ENCODE results near the gene RAMP1.
"Not testable (repeated sequence)": the region's sequence is repeated elsewhere in the genome, so short reads cannot be mapped to it uniquely, and the experiment has no call there.

RAMP1 gene

DNA sequence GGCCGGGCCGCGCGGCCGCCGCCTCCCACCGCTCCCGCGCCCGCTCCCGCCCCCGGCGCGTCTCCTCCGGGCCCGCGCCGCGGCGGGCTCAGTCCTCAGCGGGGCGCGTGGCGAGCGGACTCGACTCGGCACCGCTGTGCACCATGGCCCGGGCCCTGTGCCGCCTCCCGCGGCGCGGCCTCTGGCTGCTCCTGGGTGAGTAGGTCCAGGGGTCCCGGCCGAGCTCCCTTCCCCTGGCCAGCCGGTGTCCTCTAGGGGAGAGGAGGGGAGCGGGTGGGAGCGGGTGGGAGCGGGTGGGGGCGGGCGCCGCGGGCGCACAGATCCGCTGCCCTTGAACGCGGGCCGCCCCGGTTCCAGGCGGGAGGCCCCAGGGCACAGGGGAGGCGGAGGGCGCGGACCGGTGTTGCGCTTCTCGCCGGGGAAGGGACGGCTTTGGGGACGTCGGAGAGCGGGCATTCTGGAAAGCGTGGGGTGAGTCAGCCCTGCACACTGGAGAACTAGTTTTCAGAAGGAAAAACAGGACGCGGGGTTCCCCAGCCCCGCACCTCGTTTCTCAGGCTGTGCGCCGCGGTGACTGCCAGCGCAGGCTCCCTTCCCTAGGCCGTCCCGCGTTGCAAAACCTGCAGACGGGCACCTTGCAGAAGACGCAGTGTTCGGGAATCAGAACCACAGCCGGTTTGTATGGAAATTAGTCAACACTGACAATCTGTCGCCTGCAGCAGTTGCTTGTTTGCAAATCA, at the start of gene RAMP1:
RAMP1 (plus strand) TSS at position 91 of the 740 bp plus-strand sequence; CDS start at position 144, 53 bp downstream.
- no peak for DNase-seq

DNA sequence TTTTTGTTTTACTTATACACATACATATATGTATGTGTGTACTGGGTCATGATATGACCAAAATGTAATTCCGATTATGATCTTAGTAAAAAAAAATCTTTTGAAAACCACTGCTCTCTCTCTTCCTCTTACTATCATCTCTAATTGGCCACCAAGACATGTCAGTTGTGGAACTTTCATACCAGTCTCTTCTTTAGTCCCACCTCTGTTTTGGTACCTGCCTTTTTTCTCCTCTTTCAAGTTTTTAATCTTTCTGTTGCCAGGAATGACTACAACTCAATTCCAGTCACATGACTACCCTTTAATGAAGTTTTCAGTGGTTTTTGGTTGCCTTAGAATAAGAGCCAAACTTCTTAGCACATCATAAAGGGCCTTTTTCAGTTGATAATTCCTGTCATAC, 43.8 kb upstream of the RAMP1 start:
- DNase-seq, result no peak

DNA sequence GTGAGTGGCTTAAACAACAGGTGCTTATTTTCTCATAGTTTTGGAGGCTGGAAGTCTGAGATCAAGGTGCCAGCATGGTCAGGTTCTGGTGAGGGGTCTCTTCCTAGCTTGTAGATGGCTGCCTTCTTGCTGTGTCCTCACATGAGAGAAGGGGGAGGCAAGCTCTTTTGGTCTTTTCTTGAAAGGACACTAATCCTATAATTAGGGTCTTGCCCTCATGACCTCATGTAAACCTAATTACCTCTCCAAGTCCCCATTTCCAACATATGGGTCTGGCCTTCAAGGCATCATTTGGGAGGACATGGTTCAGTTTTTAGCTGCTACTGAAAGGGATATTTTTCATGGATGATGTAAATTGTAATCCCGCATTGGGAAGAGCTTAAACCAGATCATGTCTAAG, 42.9 kb upstream of the RAMP1 start:
- DNase-seq, result no peak

DNA sequence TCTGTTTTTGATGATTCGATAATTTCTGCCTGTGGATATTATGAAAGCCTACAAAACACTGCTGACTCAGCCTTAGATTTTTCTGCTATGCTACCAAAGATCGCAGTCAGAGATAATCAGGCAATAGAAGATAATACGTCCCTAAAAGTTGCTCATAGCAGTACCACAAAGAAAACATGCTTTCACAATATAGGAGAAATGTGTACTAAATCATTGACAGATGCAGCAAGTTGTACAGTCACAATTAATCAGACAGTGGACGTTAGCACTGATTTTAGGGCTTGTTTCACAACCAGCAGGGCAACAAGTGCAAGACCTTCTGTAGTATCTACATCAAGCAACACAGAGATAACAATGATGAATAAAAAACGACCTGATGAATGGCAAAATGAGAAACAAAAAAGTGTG, 41.4 kb upstream of the RAMP1 start:
- DNase-seq, result no peak

DNA sequence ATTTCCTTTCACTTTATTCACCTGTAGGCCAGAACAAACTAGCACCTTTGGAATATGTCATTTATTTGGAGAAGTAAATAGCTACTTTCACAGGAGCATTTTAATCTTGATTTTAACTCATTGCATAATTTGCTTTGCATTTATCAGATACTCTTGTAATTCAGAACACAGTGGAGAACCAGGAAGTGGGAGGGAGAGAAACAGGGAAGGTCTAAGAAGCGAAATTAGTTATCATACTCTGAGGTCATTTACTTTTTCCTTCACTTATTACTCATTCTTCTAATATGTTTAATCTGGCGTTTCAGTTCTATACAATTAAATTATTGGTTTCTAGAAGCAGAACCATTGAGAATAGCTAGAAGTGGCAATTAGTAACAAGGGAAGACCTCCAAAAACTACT, 40.2 kb upstream of the RAMP1 start:
- no peak for DNase-seq

DNA sequence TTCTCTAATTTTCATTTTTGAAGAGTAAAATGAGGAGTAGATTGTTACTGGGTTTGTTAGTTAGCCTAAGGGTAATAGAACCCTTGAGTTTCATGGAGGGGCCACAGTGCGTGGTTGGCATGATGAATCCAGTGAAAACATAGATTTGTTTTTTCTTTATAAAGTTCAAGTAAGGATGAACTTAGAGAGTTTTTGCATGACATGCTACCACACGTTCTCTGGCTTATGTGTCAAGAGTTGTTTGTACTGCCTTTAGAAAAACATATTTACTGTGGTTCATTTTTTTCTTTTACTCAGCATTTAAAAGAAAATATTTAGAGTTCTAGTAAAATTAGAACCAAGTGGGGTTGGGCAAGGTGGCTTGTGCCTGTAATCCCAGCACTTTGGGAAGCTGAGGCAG, 39.0 kb upstream of the RAMP1 start:
- DNase-seq, result no peak

DNA sequence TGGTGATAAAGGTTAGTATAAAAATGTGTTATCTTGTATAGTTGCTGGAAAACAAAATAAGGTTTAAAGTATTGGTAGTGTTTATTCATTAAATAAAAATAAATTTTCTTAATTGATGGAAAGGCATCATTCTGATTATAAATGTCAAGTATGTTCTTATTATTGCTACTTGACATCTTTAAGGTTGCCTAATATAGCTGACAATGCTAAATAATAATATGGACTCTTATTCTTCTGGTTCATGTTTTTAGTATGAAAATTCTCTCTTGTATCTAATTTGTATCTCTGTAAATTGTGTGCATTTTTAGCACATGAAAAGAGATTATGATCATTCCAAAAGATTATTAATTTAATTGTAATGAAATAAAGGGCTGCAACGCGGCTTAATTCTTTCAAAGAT, 35.9 kb upstream of the RAMP1 start:
- no peak for DNase-seq

DNA sequence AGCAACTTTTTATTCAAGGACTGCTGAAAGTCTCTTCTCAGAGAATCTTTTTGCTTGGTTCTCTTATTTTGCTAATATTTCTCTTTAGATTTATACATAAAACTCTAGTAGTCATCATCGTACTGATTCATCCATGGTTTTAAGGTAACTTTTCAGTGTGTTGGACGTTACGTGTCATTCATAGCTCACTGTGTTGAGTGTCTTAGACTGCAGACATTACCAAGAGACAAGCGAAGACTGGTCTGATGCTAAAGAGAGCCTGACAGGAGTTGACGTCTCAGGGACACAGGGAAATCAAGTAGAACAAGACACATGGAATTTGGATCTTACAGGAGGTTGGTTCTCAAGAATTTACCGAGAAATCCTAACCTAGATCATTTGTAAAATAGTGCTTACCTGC, 35.3 kb upstream of the RAMP1 start:
- DNase-seq, result no peak

DNA sequence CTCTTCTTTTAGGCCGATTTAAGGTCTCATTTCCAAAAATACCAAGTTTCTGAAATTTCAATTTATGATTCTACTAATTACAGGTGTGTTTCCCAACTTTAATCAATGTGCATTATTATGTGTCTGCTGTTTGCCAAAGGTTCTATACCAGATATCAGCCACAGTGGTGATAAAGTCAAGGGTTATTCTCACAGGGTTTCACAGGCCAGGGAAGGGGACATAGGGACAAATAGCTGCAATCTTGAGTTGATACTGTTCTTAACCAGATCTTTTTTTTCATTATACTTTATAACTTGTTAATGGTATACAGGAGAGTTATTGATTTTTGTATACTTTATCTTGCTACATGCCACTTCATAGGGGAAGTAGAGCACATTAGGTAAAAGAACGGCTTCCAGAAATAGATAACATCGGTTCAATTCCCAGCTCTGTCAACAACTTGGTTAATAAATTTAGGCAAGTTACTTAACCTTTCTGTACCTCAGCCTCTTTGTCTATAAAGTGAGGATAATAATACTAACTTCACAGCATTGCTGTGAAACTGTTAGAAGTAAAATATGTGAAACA, 31.9 kb upstream of the RAMP1 start:
- DNase-seq, result no peak

DNA sequence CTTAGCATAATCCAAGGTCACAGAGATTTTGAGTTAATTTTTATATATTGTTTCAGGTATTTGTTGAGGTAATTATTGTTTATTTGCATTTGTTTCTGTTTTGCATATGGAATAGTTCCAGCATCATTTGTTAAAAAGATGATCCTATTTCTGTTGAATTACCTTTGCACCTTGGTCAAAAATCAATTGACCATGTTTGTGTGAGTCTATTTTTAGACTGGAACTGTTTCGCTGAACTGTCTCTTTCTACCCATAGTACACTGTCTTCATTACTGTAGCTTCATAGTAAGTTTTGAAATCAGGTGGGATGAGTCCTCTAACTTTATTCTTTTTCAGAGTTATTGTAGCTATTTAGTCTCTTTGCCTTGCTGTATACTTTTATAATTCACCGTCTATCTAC, 28.9 kb upstream of the RAMP1 start:
- DNase-seq, result no peak

DNA sequence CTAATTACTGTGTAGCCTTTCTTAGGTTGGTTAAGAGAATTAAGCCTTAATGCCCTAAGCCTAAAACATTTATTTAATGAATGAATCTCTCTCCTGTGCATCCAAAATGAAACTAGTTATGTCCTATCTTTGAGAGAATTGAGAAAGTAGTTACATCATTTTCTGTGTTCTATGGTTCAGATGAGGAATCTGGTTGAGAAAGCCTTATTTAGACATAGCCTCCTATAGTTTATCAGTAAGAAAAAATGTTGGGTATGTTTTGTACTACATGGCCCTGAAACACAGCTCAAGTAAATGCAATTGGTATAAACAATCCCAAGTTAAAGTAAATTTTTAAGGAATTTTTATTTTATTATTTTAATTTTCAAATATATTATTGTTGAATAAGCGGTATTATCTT, 25.9 kb upstream of the RAMP1 start:
- no peak for DNase-seq

DNA sequence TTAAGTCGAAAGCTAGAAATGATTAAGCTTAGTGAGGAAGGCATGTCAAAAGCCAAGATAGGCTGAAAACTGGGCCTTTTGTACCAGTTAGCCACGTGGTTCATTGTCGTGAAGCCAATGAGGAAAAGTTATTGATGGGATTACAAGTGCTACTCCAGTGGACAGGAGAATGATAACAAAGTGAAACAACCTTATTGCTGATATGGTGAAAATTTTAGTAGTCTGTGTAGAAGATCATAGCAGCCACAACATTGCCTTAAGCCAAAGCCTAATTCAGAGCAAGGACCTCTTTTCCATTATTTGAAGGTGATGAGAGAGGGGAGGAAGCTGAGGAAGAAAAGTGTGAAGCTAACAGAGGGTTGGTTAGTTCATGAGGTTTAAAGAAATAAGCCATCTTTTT, 24.1 kb upstream of the RAMP1 start:
- no peak for DNase-seq

DNA sequence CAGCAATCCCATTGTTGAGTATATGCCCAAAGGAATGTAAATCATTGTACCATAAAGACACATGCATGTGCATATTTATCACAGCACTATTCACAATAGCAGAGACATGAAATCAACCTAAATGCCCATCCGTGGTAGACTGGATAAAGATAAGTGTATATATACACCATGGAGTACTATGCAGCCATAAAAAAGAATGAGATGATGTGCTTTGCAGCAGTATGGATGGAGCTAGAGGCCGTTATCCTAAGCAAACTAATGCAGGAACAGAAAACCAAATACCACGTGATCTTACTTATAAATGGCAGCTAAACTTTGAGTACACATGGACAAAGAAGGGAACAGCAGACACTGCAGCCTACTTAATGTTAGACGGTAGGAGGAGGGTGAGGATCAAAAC, 18.4 kb upstream of the RAMP1 start:
- no peak for DNase-seq

DNA sequence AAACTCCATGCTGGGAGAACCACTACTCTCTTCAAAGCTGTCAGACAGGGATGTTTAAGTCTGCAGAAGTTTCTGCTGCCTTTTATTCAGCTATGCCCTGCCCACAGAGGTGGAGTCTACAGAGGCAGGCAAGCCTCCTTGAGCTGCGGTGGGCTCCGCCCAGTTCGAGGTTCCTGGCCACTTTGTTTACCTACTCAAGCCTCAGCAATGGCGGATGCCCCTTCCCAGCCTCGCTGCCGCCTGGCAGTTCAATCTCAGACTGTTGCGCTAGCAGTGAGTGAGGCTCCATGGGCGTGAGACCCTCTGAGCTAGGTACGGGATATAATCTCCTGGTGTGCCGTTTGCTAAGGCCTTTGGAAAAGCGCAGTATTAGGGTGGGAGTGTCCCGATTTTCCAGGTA, 10.5 kb upstream of the RAMP1 start:
- not testable (repeated sequence) for DNase-seq

DNA sequence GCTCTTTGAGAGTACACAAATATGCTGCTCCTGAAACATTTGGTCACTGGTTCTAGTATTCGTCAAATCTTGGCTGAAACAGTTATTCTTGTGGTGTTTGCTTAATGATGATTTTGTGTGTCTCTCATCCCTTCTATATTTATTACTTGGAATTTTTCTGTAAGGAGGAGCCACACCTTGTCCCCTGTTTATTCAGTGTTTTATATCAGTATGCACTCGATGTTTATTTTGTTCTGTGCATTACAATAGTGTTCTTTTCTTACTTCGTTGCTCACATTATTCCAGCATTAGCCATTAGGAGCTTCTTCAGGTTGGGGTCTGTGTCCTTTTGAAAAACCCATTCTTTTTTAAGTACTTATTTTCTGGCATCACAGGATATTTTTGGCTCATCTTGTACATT, 5.1 kb upstream of the RAMP1 start:
- DNase-seq, result no peak

DNA sequence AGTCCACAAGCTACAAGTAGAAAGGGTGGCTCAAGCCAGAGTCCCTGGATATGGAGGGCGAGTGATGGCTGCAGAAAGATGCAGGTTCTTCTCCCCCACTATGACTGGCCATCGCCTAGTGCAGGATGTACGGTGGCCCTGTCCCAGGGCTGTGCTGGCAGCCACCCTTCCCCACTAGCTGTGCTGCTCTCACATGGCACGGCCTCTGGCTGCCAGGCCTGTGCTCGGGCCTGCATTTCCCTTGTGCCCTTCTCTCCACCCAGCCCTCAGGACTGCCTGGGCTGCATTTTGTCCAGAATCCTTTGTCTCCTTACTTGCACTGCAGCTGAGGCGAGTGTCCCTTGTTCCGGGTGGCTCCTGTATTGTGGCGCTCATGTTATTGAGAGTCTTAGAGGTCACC, 1.6 kb upstream of the RAMP1 start:
- no peak for DNase-seq

DNA sequence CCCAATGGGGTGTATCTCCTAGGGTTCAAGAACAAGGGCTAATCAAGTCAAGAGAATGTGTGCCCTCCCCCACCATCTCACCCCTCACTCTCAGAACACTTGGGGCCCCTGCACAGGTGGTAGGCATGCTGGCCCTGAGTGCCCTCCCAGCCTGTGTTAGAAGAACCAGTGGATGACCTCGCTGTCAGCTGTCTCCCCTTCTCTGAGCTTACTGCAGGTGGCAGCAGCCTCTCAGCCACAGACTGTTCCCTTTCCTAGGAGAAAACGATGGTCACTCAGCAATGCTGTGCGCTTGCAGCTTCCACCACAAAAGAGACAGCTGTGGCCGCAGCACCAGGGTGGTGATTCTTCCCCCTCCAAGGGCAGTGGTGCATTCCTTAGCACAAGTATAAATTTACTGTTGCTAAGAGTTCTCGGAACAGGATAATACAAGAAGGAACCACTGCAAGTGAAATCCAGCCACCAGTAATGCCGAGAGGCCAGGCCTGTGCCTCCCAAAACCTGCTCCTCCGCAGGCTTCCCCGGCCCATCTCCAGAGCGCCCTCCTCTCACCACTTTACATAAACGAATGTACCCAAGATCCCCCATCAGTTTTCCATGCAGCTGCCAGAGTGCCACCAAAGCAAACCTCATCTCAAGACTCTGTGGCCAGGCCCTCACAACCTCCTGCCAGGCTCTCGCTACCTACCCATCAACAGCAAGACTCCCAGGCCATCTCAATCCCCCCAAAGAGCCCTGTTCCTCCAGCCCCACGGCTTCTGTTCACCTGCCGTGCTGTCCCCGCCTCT, 935 bp upstream of the RAMP1 start:
- DNase-seq, result peak in 1 of 2 experiments; percentile 22

DNA sequence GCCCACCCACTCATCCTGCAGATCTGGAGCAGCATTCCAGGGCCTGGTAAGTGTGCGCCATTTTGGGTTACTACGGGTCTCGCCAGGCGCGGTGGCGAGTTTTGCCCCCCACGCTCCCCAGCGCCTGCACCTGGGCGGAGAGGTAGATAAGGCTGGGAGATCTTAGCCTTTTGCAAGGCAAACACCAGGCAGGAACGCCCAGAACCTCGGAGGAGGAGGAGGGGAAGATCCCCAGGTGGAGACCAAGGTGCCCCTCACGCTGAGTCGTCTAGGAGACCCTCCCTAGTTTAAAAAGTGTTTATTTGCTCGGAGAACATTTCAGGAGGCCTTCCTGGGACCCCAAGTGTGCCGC, 365 bp upstream of the RAMP1 start:
- no peak for DNase-seq

DNA sequence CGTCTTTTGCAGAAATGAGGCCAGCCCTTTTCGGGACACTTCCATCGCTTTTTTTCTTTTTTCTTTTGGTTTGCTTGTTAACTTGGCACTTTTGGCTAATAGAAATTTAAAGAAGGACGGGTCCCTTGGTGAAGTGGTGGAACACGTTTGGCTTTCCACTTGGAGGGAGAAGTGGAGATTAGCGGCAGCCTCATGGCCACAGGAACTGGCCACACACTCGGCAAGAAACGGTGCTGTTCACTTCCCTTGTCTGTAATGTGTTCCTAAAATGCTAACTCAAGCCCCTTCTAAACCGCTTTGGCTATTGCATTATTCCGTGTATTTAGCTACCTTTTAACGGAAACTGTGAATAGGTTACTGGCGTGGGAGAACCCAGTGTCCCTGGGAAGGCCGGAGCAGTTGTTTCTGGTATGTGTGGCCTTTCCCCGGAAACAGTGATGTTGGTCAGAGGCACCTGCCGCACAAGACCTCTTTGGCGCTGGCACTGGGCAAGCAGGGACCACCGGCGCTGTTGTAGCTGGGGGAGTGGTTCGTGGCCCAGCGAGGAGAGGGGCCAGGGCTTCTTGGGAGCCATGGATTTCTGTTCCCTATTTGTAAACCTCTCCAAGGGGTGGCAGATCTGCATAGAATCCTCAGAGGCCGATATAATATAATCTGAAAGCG, 981 bp downstream of the RAMP1 start:
- no peak for DNase-seq

DNA sequence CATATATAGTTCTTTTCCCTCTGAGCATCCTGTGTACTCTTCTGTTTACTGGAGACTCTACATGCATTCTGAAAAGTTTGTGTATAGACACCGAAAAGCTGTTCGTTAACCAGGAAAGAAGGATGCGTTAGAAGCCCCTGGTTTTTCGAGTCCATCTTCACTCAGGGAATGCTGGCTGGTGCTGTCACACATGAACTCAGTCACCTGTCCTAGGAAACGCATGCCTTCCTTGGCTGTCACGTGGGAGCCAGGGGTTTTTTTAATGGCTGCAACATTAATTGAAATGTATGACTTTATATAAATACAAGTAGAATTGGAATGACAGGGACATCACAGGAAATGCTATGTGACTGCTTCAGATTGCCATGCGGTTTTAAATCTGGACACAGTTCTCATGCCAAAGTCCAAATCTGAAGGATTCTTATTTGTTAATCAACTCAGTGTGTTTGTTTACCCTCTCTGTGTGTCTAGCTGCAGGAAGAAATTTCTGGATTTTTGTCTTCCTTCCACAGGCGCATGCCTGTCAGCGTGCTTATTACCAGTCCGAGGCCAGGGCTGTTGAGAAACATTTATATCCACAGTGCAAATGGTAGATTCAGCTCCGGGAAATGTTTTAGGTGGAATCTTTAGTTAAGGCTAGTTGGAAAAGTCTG, 2.6 kb downstream of the RAMP1 start:
- no peak for DNase-seq

DNA sequence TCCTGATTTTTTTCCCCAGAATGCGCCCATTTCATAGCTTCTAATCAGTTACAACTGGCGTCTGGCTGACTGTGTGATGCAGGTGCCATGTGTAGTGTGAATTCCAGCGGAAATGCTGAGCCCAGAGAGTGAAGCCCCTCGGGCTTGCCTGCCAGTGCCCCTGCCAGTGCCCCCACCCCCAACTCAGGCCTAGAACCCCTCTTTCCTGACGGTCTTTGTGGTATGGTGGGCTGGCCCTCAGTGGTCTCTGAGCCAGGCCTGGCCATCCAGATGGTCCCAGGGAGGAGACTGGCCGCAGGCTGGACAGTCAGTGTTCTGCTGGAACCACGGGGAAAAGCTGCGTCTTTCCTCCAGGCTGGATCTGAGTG, 3.1 kb downstream of the RAMP1 start:
- DNase-seq, result no peak

DNA sequence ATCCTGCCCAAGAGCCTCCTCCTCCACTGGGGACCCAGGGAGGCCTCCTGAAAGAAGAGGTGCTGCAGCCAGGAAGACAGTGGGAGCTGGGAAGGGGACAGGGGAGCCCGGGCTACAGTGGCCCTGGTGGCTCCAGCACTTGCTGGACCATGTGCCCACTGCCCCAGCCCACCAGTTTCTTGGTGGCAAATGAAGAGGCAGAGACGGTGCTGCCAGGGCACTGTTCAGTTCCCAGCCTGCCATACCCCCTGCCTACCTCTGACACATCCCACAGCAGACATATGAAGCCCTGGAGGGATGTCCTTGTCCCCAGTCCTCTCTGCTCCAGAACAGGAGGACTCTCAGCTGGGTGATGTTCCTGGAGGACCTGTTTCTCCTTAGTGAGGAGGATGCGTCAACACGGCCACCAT, 3.7 kb downstream of the RAMP1 start:
- no peak for DNase-seq

Data from cerebellar nuclear complex (tissue), 1 donor.